SHP77 treated with DMSO at 0.1 percent for 48 hours (cell line): ENCODE data around the gene GCLC.
"Not testable (repeated sequence)": the region's sequence is repeated elsewhere in the genome, so short reads cannot be mapped to it uniquely, and the experiment has no call there.

Source experiments
- DNase-seq: peaks from one replicate; lab custom pipeline; 2025; lab: John Stamatoyannopoulos, UW

The GCLC gene

GRCh38 chr6:53544470-53545308 lies at the start of gene GCLC:
GCLC (minus strand) TSS chr6:53545101; CDS start chr6:53544645, 456 bp downstream.
- DNase-seq, result peak; percentile 87

- DNase-seq, result no peak
These were observed 49.7 kb upstream of the GCLC start for GRCh38 chr6:53594596-53594995.

- no peak for DNase-seq
These were observed 48.1 kb upstream of the GCLC start for GRCh38 chr6:53593001-53593488.

- DNase-seq, result no peak
These were observed 47.0 kb upstream of the GCLC start for GRCh38 chr6:53591873-53592272.

DNA sequence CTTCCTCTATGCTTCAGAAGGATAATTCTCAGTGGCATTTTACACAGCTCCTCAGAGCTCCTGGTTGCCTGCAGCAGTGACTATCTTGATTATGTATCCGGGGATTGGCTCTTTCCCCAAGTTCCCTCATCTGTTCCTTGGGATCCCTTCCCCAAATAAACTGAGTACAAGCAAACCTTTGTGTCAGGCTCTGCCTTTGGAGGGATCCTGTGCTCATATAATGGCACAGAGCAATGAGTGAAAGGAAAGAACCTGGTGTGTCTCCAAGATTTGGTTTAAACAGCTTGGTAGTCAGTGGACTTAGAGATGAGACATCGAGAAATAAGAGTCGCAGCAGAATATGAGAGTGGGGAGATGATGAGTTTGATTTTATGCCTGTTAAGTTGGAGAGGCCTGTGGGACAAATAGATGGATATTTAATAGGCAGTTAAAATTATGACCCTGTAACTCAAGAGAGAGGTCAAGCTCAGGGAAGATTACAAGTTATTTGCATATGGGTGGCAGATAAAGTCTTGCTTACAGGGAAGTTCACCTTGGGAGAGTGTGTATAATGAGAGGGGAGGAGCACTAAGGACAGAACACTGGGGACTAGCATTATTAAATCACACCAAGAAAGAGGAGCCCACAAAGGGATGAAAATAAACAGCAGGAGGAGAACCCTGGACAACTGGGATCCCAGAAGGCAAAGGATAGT lies 44.1 kb upstream of the GCLC start:
- DNase-seq, result no peak

DNA sequence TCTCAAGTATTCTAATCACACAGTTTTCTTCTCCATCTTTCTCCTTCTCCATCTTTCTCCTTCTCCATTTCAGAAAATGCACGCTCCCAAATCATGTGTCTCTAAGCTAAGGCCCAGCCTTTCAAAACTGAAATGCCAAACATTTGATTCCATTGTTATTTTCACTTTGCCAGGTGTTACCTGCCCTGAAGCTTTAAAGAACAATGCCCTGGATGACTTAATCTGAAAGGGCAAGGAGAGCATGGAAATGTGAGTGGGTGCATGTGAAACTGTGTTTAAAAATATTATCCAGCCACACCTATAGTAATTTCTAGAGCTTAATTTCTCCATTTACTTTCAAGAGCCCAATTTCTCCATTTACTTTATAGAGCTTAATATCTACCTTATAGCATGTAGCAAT lies 42.4 kb upstream of the GCLC start:
- no peak for DNase-seq

DNA sequence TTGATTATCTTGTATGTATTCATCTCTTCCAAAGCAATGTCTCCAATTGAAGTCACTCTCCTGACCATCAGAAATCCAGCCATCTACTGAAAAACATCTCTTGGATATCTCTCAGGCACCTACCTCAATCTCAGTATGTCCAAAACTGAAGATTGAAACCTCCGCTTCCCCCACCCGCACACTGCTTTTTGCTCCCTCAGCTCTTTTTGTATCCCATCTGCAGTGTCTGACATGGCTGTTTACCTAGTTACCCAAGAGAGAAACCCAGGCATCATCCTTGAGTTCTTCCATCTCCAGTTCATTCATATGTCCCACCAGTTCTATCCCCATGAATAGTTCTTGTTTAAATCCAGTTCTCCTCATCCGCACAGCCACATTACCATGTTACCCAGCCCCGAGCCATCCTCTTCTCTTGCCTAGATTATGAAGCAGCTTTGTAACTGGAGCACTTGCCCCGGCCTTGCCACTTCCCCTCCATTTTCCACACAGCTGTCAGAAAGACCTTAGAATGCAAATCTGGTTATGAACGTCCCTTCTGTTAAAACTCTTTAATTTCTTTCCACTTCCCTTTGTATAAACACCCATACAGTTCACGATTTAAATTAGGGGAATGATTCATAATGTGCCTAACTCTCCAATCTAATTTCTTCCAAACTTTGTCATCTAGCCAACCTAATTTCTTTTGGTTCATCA lies 40.5 kb upstream of the GCLC start:
- no peak for DNase-seq

- no peak for DNase-seq
These were observed 39.8 kb upstream of the GCLC start for GRCh38 chr6:53584726-53585125.

GRCh38 chr6:53583451-53583850 lies 38.5 kb upstream of the GCLC start:
- no peak for DNase-seq

- DNase-seq, result no peak
These were observed 38.1 kb upstream of the GCLC start for GRCh38 chr6:53582963-53583362.

DNA sequence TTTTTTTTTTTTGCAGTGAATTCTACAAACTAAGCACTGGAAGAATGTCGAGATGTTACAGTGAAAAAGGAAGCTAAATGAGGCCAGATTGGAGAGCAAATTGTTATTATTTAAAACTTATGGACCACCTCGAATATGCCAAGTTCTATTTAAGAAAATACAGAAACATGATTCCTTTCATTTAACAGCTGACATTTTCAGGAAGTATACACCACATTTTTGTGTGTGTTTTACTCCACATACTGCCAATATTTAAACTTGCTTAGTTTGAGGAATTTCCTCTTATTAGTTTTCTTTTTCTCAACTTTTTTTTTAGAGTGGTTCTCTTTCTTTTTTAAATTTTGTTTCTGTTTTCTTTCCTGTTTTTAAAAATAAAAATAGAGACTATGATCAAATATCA lies 37.0 kb upstream of the GCLC start:
- no peak for DNase-seq

- DNase-seq, result no peak
These were observed 36.4 kb upstream of the GCLC start for GRCh38 chr6:53581173-53581773.

DNA sequence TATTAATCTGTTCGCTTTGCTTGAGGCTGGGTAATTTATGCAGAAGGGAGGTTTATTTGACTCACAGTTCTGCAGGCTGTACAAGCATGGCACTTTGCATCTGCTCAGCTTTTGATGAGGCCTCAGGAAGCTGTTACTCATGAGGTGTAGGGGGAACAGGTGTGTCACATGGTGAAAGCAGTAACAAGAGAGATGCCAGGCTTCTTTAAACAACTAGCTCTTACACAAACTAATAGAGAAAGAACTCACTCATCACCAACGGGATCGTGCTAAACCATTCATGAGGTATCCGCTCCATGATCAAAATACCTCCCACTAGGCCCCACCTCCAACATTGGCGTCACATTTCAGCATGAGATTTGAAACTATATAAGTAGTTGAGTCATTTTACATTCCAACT lies 34.4 kb upstream of the GCLC start:
- no peak for DNase-seq

GRCh38 chr6:53578371-53578770 lies 33.5 kb upstream of the GCLC start:
- no peak for DNase-seq

DNA sequence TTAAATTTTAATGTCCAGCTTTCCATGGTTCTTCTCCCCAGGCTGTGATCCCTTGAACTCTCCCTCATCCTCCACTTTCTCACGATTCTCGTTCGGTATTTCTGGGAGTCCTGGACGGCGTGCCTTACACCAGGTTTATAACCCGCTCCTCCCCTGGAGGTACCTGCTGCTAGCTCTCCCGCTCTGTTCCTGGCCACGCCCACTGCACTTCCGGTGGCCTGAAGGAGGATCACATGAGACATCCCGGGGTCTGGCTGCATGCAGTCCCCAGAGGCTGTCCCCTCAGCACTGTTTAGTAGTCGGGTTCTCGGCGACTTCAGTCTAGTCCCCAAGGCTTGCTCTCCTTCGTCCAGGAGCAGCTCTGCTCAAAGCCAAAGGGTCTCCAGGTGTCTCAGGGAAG lies 28.4 kb upstream of the GCLC start:
- no peak for DNase-seq

DNA sequence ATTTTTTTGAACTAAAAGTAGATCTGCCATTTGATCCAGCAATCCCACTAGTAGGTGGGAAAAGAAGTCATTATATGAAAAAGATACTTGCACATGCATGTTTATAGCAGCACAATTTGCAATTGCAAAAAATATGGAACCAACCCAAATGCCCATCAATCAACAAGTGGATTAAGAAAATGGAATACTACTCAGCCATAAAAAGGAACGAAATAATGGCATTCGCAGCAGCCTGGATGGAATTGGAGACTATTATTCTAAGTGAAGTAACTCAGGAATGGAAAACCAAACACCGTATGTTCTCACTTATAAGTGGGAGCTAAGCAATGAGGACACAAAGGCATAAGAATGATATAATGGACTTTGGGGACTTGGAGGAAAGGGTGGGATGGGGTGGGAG lies 27.5 kb upstream of the GCLC start:
- DNase-seq, result not testable (repeated sequence)

DNA sequence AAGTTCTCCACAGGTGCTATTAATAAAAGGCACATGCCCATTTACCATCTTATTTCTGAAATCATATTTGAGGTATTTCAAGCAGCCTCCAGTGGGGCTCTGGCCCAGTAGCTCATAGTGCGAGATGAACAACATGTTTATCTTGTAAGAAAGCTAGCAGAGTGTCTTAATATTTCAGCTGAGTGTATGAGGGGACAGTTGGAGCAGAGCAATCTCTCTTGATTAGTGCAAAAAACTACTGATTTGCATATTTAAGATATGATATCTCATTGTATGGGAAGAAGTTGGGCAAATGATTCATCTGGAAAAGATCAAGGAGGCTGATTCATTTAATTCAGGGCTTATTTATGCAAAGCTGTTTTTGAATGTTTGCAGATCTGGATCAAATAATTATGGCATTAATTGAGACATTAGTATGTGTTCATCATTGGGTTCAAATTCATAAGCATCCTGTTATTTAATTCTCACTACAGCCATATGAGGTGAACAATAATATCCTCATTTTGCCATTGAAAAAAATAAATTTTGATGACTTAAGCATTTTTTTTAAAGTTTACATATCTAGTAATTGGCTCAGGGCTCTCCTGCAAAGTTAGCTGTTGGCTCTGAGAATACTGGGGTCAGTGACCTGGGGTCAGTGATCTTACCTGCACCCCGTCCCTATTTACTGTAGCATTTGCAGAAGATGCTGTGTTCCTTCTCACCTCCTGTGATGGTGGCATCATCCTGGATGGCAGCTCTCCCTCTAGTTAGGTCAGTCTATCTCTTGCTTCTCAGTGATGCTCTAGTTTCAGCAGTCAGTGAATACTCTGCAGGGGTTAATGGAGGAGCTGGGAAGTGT lies 24.1 kb upstream of the GCLC start:
- DNase-seq, result no peak

- DNase-seq, result no peak
These were observed 22.8 kb upstream of the GCLC start for GRCh38 chr6:53567701-53568100.

GRCh38 chr6:53566755-53567154 lies 21.9 kb upstream of the GCLC start:
- DNase-seq, result no peak

GRCh38 chr6:53565886-53566285 lies 21.0 kb upstream of the GCLC start:
- no peak for DNase-seq

GRCh38 chr6:53564401-53565065 lies 19.6 kb upstream of the GCLC start:
- no peak for DNase-seq
